ENCODE results near the gene PIK3R1. TPM values are rescaled to one million over a fixed set of nuclear protein-coding genes. Genes with fewer than 3 reads are reported as not detected.

The PIK3R1 gene
- total and polyA plus RNA-seq, 2 experiments from 2014 or later = 5.9 to 9.8 TPM

DNA sequence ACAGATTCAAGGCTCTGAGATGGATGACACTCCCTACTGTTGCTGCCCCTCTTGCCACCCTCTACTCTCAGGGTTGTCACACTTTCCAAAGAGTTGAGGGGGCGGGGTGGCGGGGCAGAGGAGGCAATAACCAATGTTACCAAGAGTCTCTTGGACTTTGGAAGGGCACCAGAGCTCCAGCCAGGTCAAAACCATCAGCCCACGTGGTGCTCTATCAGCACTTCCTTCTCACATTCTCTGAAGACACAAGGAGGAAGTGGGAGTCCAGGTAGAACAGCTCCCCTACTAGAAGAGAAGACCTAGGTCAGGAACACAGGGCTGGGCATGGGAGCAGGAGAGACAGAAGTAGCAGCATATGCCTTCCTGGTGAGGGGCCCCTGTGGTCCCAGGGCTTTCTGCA is 33.0 kb upstream of the PIK3R1 start (continued):
- no peak for TF ChIP-seq JUNB (IDR thresholded peaks at IDR 0.05; ENCODE audit: unreplicated experiment)
- no peak for TF ChIP-seq EZH2phosphoT487 (IDR thresholded peaks at IDR 0.05; ENCODE audit: unreplicated experiment)

DNA sequence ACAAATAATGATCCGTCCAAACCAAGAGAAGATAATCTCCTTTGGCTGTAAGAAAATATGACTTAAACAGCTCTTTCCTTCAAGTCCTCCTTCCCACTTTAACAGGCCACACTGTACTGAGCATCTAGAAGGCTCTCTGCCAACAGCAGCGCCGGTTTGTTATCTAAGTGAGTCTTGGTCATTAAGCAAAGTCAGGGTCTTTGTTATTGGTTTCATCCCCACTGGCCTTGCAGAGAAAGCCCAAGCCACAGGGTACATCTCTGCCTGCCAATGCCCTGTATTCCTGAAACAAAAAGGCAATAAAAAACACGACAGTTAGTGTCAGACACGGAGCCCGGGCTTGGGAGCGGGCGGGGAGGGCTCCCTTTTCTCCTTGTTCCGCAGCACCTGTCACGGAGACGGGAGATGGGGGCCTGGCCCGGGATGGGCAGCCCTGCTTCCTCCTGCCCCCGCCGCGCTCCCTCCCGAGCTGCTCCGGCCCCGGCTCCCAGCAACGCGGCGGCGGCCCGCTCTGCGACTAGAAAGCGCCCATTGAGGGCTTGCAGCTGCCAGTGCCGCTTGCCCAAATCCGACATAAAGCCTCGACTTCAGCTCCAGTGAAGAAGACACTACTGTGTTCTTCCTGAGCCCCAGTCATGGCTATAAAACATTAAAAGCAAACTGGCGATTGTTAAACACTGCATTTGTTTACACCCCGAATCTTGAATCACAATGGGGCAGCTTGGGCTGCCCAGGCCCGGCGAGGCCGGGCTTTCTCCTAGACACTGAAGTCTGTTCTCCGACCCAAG is 28.1 kb upstream of the PIK3R1 start:
- TF ChIP-seq, protein P1, sequence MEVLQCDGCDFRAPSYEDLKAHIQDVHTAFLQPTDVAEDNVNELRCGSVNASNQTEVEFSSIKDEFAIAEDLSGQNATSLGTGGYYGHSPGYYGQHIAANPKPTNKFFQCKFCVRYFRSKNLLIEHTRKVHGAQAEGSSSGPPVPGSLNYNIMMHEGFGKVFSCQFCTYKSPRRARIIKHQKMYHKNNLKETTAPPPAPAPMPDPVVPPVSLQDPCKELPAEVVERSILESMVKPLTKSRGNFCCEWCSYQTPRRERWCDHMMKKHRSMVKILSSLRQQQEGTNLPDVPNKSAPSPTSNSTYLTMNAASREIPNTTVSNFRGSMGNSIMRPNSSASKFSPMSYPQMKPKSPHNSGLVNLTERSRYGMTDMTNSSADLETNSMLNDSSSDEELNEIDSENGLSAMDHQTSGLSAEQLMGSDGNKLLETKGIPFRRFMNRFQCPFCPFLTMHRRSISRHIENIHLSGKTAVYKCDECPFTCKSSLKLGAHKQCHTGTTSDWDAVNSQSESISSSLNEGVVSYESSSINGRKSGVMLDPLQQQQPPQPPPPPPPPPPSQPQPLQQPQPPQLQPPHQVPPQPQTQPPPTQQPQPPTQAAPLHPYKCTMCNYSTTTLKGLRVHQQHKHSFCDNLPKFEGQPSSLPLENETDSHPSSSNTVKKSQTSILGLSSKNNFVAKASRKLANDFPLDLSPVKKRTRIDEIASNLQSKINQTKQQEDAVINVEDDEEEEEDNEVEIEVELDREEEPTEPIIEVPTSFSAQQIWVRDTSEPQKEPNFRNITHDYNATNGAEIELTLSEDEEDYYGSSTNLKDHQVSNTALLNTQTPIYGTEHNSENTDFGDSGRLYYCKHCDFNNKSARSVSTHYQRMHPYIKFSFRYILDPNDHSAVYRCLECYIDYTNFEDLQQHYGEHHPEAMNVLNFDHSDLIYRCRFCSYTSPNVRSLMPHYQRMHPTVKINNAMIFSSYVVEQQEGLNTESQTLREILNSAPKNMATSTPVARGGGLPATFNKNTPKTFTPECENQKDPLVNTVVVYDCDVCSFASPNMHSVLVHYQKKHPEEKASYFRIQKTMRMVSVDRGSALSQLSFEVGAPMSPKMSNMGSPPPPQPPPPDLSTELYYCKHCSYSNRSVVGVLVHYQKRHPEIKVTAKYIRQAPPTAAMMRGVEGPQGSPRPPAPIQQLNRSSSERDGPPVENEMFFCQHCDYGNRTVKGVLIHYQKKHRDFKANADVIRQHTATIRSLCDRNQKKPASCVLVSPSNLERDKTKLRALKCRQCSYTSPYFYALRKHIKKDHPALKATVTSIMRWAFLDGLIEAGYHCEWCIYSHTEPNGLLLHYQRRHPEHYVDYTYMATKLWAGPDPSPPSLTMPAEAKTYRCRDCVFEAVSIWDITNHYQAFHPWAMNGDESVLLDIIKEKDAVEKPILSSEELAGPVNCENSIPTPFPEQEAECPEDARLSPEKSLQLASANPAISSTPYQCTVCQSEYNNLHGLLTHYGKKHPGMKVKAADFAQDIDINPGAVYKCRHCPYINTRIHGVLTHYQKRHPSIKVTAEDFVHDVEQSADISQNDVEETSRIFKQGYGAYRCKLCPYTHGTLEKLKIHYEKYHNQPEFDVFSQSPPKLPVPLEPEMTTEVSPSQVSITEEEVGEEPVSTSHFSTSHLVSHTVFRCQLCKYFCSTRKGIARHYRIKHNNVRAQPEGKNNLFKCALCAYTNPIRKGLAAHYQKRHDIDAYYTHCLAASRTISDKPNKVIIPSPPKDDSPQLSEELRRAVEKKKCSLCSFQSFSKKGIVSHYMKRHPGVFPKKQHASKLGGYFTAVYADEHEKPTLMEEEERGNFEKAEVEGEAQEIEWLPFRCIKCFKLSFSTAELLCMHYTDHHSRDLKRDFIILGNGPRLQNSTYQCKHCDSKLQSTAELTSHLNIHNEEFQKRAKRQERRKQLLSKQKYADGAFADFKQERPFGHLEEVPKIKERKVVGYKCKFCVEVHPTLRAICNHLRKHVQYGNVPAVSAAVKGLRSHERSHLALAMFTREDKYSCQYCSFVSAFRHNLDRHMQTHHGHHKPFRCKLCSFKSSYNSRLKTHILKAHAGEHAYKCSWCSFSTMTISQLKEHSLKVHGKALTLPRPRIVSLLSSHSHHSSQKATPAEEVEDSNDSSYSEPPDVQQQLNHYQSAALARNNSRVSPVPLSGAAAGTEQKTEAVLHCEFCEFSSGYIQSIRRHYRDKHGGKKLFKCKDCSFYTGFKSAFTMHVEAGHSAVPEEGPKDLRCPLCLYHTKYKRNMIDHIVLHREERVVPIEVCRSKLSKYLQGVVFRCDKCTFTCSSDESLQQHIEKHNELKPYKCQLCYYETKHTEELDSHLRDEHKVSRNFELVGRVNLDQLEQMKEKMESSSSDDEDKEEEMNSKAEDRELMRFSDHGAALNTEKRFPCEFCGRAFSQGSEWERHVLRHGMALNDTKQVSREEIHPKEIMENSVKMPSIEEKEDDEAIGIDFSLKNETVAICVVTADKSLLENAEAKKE (CRISPR knock-in tag; IDR thresholded peaks at IDR 0.05) = no peak
- no peak for TF ChIP-seq ZNF331 (CRISPR knock-in tag; IDR thresholded peaks at IDR 0.05; ENCODE audit: low read depth)
- TF ChIP-seq, protein P2, sequence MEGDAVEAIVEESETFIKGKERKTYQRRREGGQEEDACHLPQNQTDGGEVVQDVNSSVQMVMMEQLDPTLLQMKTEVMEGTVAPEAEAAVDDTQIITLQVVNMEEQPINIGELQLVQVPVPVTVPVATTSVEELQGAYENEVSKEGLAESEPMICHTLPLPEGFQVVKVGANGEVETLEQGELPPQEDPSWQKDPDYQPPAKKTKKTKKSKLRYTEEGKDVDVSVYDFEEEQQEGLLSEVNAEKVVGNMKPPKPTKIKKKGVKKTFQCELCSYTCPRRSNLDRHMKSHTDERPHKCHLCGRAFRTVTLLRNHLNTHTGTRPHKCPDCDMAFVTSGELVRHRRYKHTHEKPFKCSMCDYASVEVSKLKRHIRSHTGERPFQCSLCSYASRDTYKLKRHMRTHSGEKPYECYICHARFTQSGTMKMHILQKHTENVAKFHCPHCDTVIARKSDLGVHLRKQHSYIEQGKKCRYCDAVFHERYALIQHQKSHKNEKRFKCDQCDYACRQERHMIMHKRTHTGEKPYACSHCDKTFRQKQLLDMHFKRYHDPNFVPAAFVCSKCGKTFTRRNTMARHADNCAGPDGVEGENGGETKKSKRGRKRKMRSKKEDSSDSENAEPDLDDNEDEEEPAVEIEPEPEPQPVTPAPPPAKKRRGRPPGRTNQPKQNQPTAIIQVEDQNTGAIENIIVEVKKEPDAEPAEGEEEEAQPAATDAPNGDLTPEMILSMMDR (conservative IDR thresholded peaks at IDR 0.05; ENCODE audit: low read depth in 2 of 2) = no peak
- TF ChIP-seq, protein P3, sequence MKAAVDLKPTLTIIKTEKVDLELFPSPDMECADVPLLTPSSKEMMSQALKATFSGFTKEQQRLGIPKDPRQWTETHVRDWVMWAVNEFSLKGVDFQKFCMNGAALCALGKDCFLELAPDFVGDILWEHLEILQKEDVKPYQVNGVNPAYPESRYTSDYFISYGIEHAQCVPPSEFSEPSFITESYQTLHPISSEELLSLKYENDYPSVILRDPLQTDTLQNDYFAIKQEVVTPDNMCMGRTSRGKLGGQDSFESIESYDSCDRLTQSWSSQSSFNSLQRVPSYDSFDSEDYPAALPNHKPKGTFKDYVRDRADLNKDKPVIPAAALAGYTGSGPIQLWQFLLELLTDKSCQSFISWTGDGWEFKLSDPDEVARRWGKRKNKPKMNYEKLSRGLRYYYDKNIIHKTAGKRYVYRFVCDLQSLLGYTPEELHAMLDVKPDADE (IDR thresholded peaks at IDR 0.05) = no peak
- TF ChIP-seq ZNF114 (CRISPR knock-in tag; IDR thresholded peaks at IDR 0.05) = no peak; the same call in 1 of the 2 replicates
- TF ChIP-seq CREB1 (CRISPR knock-in tag; IDR thresholded peaks at IDR 0.05; ENCODE audit: low read depth) = no peak
- TF ChIP-seq, protein P4, sequence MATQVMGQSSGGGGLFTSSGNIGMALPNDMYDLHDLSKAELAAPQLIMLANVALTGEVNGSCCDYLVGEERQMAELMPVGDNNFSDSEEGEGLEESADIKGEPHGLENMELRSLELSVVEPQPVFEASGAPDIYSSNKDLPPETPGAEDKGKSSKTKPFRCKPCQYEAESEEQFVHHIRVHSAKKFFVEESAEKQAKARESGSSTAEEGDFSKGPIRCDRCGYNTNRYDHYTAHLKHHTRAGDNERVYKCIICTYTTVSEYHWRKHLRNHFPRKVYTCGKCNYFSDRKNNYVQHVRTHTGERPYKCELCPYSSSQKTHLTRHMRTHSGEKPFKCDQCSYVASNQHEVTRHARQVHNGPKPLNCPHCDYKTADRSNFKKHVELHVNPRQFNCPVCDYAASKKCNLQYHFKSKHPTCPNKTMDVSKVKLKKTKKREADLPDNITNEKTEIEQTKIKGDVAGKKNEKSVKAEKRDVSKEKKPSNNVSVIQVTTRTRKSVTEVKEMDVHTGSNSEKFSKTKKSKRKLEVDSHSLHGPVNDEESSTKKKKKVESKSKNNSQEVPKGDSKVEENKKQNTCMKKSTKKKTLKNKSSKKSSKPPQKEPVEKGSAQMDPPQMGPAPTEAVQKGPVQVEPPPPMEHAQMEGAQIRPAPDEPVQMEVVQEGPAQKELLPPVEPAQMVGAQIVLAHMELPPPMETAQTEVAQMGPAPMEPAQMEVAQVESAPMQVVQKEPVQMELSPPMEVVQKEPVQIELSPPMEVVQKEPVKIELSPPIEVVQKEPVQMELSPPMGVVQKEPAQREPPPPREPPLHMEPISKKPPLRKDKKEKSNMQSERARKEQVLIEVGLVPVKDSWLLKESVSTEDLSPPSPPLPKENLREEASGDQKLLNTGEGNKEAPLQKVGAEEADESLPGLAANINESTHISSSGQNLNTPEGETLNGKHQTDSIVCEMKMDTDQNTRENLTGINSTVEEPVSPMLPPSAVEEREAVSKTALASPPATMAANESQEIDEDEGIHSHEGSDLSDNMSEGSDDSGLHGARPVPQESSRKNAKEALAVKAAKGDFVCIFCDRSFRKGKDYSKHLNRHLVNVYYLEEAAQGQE (IDR thresholded peaks at IDR 0.05; ENCODE audit: unreplicated experiment) = no peak
- no peak for TF ChIP-seq EZH2phosphoT487 (IDR thresholded peaks at IDR 0.05; ENCODE audit: unreplicated experiment)
- TF ChIP-seq EZH2 (IDR thresholded peaks at IDR 0.05; ENCODE audit: low read depth, unreplicated experiment) = no peak
- DNase-seq (ENCODE audit: low spot score) = peak; percentile 75
- no peaks in the 10 kb centered on the region for H3K36me3 ChIP-seq (ENCODE audit: insufficient read depth)
- H3K27ac ChIP-seq (ENCODE audit: low read depth) = peak overlapping the region; percentile 56; the same call in 1 of the 2 replicates
- H3K9me2 ChIP-seq (ENCODE audit: insufficient read depth) = no peaks in the 10 kb centered on the region
- peak; percentile 87 for ATAC-seq
- peak overlapping the region; percentile 49; the same call in 1 of the 2 replicates for H2AFZ ChIP-seq
- Mint-ChIP-seq H3K27ac (peak overlapping the region; percentile 82), H3K36me3 (ENCODE audit: low read depth) (peaks cover 3% of the 10 kb centered on the region; the same call in 1 of the 3 replicates), H3K9me3 (no peaks in the 10 kb centered on the region), H3K4me1 (peaks cover 44% of the 10 kb centered on the region), H3K4me3 (peak overlapping the region; percentile 67), H3K27me3 (ENCODE audit: insufficient read depth, low read depth, poor library complexity) (peaks cover 4% of the 10 kb centered on the region)
- H3F3A ChIP-seq (replicated peaks; ENCODE audit: low read depth) = no peaks in the 10 kb centered on the region
- no peaks in the 10 kb centered on the region for H4K20me1 ChIP-seq (replicated peaks; ENCODE audit: insufficient read depth)
- H3K4me1 ChIP-seq (ENCODE audit: insufficient read depth) = peaks cover 36% of the 10 kb centered on the region
- H3K27me3 ChIP-seq (ENCODE audit: insufficient read depth) = no peaks in the 10 kb centered on the region
- peak overlapping the region; percentile 54 for H3K4me3 ChIP-seq
- peak overlapping the region; percentile 83 for H3K4me2 ChIP-seq
- no peaks in the 10 kb centered on the region for H3K79me2 ChIP-seq (replicated peaks; ENCODE audit: insufficient read depth)
